ENCODE data around the gene BZW1.

BZW1 gene

GRCh38 chr2:200811333-200812121 is at the start of gene BZW1:
Gene BZW1, plus strand, starts transcription at chr2:200811910. Its CDS starts 1,308 bp downstream, at chr2:200813218.
- DNase-seq = peak; percentile 96

GRCh38 chr2:200762127-200762526 is 49.6 kb upstream of the BZW1 start:
- DNase-seq = no peak

DNA sequence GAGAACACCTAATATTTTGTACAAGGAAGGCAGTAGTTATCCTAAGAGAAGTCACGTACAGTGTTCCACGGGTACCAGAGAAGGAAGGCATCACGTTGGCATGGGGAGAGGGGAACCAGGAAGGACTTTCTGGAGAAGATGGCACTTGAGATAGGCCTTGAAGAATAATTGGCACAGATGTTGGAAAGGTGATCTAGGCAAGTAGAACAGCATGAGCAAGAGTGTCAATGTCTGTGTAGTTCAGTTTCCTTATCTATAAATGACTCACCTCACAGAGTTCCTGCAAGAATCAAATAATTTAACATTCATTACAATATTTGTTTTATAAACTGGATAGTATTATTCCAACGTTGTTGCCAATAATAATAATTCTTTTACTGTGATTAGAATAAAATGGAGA is 48.3 kb upstream of the BZW1 start:
- no peak for DNase-seq

- DNase-seq = no peak
Measured at GRCh38 chr2:200765139-200765951, 46.4 kb upstream of the BZW1 start.

- no peak for DNase-seq
Measured at GRCh38 chr2:200765995-200766660, 45.6 kb upstream of the BZW1 start.

GRCh38 chr2:200767111-200767885 is 44.4 kb upstream of the BZW1 start:
- DNase-seq = no peak

DNA sequence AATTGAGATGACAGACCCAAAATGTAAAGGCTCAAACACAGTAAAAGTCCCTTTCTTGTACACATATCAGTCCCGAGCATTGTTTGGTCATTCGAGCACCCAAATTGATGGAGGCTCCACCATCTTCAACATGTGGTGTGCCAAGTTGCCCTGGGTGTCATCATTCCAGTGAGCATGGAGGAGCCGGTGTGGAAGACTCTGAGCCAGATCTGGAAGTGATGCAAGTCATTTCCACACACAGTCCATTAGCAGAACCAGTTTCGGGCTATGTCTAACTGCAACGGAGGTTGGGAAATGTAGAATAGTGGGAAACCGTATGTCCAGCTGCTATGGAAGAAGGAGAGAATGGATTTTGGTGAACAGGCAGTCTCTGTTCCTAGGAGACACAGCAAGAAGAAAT is 40.9 kb upstream of the BZW1 start:
- DNase-seq = no peak

DNA sequence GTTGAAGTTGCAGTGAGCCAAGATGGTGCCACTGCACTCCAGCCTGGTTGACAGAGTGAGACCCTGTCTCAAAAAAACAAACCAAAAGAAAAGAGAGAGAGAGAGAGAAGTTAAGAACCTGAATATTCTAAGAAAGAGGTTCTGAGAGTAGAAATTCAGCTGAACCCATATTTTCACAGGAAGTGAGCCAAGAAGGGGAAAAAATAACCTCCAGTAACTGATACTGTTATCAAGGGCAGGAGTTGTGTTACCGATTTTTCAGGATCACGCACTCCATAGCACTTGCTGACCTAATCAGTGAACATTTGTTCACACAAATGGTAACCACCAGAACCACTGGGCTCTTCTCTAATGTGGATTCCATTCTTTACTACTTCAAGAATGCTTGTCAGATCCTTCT is 39.1 kb upstream of the BZW1 start:
- DNase-seq = no peak

DNA sequence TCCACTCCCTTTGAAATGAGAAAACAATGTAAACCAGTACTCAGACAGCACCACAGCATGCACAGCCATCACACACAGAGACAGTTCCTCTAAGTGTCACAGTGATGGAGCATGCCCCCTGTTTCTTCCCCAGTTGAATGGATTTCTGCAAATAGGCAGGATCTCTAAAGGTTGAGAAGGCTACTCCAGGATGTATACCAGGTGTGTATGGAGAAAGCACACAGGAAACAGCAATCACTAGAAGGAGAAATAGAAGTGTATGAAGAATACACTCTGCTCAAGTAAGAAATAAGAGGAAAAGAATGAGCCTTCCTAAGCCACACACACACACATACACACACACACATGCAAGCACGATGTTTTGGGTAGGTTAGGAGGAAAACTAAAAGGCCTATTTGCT is 38.6 kb upstream of the BZW1 start:
- no peak for DNase-seq

DNA sequence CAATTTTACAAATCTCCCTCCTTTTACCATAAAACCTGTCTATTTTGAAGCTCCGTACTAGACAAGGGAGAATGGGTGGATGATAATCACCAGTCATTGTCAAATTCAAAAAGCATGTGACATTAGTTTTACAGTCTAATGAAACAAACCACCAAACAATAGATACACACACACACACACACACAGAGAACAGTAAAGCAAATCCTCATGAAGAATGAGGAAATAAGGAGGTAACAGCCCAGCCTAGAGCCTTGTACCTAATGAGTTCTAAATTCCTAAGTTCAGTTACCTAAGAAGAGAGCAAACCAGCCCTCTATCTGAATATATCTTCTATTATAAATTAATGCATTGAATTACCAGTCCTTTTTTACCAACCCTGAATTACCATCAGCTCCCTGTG is 36.8 kb upstream of the BZW1 start:
- DNase-seq = no peak

- DNase-seq = no peak
Measured at GRCh38 chr2:200777275-200777674, 34.4 kb upstream of the BZW1 start.

- no peak for DNase-seq
Measured at GRCh38 chr2:200778038-200778437, 33.7 kb upstream of the BZW1 start.

- no peak for DNase-seq
Measured at GRCh38 chr2:200779214-200779613, 32.5 kb upstream of the BZW1 start.

DNA sequence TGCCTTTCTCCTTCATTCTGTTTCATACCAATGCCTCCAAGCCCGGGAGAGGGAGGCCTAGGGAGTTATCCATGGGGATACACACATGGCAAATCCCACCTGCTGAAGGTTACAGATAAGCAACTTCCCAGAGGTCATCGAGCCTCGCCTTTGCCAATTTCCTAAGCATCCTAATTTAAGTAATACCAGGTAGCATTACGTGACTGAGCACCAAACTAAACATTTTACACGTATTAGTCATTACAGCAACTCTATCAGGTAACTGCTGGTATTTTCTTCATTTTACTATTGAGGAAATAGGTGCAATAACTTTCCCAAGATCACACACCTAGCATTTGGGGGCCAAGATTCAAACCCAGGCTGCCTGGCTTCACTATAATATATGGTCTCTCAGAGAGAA is 30.1 kb upstream of the BZW1 start:
- DNase-seq = no peak

GRCh38 chr2:200782251-200782650 is 29.5 kb upstream of the BZW1 start:
- no peak for DNase-seq

DNA sequence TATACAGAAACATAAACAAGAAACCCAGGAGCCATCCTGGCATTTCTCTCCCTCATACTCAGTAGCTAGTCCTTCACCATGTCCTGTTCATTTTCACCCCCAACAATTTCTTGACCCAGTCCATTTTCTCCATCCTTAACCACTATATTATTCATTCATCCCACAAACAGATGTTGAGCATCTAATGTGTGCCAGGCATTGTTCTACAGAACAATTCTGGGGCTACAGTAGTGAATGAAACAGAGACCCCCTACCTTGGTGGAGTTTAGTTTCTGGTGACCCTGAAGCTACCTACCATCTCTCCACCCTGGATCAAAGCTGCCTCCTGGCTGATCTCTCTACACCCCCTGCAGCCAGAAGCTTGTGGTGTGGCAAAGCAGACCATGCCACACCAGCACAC is 27.5 kb upstream of the BZW1 start:
- DNase-seq = no peak

GRCh38 chr2:200786423-200786822 is 25.3 kb upstream of the BZW1 start:
- DNase-seq = no peak

GRCh38 chr2:200786826-200787225 is 24.9 kb upstream of the BZW1 start:
- no peak for DNase-seq

DNA sequence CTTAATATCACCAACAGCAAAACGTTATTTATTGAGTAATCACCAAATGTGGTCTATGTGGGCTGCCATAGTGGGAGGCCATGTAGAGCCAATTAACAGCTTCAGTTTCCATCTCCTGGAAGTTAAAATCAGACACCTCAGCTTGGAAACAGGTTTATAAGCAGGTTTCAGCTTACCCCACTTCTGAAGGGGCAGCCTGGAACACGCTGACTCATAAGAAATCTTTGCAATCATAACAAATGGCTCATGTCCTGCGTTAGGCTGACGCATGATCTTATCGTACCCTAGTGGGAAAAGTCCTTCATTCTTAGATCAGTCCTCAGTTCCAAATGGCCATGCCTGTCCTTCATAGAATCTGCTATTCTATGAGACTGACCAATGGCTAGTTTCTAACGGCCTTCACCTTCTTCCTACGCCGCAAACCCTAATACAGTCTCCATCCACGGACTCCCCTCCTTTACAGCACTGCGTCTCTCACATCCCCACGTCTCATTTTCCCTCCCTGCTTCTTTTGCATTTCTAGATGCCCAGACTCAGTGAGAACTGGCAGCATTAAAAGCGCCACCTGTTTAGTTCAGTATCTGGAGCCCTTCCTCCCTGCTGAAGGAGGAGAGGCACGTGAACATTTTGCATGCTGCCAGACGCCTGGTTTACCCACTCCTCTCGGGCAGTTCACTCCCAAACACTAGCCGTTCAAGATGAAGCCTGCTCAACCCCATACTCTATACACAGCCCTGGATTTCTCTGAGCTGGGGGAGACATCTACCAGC is 24.2 kb upstream of the BZW1 start:
- DNase-seq = peak; percentile 6

DNA sequence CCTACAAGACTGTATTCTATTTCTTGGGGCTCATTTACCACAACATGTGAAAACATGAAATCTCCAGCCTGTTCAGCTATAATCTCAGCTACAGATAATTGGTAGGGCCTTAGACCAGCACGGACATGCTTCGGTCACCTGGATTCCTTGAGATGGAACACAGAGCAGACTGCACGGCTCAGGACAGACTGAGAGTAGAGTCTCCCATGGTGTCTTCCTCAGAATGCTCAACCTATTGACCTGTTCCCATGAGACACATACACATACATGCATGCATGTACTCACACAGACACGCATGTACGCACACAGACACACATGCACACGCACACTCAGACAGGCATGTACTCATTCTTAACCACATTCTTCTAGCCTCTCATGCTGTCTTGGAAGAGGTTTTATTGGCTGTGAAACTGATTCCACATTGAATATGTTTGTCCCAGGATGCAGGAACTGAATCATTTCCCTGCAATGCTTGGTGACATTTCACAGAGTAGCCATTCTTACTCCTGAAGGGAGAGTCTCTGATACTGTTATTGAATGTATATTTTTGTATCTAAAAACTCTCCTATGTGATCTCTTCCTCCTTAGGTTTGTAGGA is 23.5 kb upstream of the BZW1 start:
- no peak for DNase-seq

- no peak for DNase-seq
Measured at GRCh38 chr2:200790185-200790584, 21.5 kb upstream of the BZW1 start.

DNA sequence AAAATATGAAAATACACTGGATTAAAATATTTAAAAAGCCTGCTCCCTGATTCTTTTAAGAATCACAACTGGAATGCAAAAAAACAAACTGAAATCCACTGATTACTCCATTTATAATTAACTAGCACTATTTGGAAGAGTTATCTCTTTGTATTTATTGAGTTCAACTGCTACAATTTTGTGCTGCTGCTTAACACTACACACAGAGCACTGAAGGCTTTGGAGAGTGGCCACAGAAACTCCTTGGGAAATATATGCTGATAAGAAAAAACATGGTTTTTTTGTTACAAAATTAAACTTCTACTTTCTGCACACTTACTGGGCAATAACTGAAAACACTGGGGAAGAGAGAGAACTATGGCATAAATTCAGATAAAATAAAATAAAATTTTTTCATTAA is 19.8 kb upstream of the BZW1 start:
- no peak for DNase-seq
